ENCODE measurements around the gene TLL2.
"Not testable (repeated sequence)": the region's sequence is repeated elsewhere in the genome, so short reads cannot be mapped to it uniquely, and the experiment has no call there.

Gene TLL2

DNA sequence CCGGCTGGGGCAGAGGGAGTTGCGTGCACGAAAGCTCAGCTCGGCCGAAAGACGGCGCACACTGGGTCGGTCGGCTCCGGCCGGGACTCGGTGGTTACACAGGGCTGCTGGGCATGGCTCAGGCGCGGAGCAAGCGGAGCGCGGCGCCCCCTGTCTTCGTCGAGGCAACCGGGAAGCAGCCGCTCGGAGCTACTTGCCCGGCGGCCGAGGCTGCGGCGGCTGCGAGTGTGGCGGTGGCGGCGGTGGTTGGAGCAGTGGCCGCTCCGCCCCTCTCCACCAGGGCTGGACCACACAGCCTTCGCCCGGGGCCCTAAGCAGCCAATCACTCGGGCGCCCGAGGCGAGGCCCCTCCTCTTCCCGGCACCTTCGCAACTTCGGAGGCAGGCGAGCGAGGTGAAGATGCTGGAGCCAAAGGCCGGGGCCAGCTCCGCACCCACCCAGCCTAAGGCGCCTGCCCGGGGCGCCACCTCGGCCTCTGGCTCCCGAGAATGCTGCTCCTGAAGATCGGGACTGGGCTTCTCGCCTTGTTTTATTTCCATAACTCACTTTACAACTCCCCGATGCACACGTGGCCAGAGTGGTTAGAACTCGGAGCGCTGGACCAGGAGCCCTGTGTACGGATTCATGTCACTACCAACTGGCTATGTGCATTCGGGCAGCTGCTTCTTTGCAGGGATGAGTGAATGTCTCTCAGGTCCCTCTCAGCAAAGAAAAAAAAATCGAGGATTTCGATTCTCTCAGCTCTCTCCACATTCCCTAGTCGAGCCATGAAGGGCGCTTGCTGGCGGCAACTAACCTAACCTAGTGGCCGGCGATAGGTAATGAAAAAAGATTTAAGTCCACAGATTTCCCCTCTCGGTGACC, at the start of gene TLL2:
TLL2 (minus strand) TSS at position 229 of the 864 bp plus-strand sequence. CDS start 241 bp downstream, outside the sequence.
- no peak for DNase-seq (ENCODE audit: low read depth)

DNA sequence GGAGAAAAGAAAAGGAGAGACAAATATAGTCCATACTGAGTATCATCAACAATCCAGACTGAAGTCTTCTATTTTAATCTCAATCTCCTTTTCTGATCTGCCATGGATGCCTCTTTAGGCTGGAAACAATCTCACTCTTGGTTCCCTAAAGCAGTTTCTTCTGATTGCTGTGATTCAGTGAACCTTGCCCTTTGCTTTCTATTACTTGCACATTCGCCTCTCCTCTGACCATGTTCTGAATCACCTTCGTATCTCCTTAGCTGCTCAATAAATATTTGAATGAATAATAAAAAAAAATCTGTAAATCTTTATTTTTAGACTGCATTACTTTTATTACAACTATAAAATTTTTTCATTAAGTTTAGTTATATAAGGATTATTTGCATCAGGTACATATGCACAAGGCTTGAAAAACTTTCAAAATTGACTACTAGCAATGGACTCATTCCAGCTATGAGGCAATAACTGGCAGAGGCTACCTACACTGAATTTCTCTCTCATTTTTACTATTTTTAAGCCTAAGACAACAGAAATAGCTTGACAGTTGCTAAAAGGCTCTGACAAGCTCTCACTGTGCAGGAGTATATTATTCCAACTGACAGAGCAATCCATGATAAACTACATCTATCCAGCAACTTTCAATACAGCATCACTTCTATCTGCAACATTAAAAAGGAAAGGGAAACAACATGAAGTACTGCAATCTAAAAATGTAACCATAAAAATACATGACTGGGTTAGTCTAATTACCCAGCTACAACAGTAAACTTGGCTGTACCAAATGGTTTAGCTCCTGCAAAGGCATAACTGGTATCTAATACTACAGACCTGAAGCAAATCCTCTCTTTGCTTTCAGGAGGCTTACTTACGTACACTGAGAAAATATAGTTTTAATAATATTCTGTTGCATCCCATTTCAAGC, 47.5 kb upstream of the TLL2 start:
- DNase-seq (ENCODE audit: low read depth): no peak

DNA sequence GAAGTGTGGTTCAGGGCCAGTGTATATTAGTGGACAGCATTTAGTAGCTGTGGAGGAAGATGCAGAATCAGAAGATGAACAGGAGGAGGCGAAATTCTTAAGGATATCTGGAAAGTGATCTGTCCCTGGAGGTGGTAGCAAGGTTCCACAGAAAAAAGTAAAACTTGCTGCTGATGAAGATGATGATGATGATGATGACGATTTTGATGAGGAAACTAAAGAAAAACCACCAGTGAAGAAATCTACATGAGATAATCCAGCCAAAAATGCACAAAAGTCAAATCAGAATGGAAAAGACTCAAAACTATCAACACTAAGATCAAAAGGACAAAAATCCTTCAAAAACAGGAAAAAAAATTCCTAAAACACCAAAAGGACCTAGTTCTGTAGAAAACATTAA, 46.8 kb upstream of the TLL2 start:
- no peak for DNase-seq (ENCODE audit: low read depth)

DNA sequence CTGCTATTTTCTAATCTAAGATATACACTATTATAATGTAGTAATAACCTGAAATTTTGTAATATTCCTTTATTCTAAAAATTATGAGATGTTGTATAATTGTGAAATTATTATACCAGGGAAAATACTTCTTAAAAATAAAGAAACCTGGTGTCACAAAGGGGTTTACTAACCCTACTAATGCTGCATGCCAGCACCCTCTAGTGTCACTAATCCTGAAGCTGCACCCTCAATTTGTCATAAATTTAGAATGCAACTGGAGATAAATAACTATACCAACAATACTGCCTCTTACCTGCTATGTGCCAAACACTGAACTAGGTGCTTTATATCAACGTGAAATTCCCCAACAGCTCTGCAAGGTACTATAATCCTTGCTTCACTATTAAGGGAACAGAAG, 42.3 kb upstream of the TLL2 start:
- DNase-seq (ENCODE audit: low read depth): no peak

DNA sequence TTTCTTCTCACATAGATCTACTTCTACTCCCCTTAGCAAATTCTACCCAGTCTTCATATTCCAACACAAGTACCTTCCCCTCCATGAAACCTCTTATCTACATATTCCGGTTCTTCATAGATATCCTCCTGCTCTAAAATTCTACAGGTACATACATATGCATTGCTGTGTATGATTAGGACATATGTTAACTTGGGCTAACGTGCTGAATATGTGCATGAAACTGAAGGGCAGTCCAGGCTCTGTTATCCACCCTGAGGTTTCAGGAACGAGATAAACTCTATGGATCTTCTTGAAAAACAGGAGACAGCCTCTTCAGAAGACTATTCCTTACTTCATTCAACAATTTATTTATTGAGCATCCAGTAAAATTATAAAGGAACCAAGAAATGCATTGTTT, 41.6 kb upstream of the TLL2 start:
- no peak for DNase-seq (ENCODE audit: low read depth)

DNA sequence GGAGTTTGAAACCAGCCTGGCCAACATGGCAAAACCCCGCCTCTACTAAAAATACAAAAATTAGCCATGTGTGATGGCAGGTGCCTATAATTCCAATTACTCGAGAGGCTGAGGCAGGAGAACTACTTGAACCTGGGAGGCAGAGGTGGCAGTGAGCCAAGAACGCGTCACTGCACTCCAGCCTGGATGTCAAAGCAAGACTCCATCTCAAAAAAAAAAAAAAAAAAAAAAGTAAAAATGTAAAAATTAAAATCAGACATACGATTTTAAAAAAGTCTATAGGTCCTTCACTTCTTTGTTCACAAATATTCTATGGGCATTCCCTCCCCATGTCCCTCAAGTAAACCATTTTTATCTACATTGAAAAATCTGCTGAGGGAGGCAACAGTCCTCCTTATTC, 34.9 kb upstream of the TLL2 start:
- no peak for DNase-seq (ENCODE audit: low read depth)

DNA sequence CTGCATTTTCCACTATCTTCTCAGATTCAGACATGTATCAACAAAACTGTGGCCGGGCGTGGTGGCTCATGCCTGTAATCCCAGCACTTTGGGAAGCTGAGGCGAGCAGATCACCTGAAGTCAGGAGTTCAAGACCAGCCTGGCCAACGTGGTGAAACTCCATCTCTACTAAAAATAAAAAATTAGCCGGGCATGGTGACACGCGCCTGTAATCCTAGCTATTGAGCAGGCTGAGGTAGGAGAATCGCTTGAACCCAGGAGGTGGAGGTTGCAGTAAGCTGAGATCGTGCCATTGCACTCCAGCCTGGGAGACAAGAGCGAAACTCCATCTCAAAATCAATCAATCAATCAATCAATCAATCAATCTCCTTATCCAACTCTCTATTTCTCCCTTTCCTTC, 31.8 kb upstream of the TLL2 start:
- not testable (repeated sequence) for DNase-seq (ENCODE audit: low read depth)

DNA sequence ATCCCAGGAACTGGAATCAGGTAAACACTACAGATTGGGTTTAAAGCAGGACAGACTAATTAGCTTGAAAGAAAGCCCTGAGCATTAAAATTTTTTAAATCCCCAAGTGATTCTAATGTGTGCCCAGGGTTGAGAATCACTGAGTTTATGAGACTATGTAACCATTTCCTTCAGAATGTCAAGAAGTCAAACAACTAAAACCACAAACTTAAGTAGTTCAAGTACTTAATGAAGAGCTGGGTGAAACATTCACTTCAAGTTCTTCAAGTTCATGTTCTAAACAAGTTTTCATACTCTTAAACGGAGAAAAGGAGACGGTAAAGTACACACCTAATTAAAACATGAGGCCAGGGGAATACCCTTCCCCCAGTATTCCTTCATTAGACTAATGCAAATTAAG, 28.2 kb upstream of the TLL2 start:
- no peak for DNase-seq (ENCODE audit: low read depth)

DNA sequence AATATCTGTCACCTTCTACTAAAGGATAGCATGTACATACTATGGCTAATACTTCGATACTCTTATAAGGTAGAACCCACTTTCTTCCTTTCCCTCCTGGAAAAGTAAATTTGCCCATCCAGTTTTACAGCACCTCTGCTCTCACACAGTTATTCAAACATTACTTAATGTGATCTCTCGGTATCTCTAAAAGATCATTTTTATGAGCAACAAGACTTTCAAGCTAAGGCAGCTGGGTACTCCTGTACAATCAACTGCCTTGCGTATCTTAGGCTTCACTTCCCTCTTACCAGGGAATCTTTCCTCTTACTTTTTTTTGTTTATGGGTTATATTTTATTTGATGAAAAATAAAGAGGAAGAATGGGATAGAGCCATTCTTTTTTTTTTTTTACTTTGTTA, 26.5 kb upstream of the TLL2 start:
- no peak for DNase-seq (ENCODE audit: low read depth)

DNA sequence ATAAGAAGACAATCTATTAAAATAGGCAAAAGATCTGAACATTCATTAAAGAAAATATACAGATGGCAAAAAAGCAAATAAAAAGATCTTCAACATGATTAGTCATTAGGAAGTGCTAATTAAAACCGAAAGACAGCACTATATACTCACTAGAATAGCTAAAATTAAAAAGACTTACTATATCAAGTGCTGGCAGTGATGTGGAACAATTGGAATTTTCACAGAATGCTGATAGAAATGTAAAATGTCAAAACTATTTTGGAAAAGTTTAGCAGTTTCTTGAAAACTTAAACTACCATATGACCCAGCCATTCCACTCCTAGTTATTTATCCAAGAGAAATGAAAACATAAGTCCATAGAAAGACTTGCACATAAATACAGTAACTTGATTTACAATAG, 25.0 kb upstream of the TLL2 start:
- DNase-seq (ENCODE audit: low read depth): no peak

DNA sequence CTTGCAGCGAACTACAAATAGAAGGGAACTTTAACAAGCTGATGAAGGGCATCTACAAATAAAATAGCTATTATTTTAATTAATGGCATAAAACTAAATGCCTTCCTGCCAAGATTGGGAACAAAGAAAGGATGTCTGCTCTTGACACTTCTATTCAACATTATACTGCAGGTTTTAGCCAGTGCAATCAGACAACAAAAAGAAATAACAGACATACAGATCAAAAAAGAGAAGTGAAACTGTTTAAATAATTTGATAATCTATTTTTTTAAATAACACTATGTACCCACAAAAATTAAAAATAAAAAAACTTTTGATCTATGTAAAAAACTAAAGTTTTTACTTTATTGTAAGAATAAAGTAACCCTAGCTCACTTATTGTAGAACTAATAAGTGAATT, 22.4 kb upstream of the TLL2 start:
- DNase-seq (ENCODE audit: low read depth): no peak

DNA sequence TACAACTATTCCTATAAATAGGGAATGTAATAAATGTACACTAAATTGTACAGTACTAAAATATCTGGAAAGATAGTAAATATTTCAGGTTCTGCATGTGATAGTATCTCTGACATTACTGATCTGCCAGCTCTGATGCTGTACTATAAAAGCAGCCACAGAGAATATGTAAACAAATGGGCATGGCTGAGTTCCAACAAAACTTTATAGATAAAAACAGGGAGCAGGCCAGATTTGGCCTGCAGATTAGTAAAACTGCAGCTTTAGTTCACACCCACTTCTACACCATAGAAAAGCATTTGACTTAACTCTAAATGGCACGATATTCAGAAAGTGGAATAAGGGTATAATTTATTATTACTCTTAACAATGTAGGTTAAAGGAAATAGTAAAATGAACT, 18.8 kb upstream of the TLL2 start:
- no peak for DNase-seq (ENCODE audit: low read depth)

DNA sequence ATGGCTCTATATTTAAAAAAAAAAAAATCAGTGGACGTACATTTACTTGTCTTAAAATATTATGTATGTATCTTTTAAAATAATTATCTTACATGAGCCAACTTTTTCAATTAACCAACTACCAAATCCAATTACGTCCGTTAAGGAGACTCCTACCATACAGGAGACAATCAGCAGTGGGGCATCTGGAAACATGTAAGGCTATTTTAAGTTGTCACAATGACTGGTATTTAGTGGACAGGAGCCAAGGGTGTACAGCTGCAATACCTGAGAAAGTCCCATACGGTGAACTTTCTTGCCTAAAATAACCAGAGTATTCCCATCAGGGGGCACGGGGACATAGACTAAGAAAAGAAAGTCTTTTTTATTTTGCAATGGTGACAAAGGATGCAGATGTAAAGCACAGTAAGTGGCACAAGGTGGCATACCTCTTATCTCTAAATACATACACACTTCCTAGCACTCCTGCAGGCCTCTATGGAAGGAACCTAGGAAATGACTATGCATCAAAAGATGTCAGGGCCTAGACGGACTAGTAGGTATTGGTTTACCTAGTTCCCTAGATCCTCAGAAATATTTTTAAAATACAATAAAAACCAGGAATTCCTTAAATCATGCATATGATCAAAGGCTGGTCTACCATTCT, 16.0 kb upstream of the TLL2 start:
- DNase-seq (ENCODE audit: low read depth): no peak

DNA sequence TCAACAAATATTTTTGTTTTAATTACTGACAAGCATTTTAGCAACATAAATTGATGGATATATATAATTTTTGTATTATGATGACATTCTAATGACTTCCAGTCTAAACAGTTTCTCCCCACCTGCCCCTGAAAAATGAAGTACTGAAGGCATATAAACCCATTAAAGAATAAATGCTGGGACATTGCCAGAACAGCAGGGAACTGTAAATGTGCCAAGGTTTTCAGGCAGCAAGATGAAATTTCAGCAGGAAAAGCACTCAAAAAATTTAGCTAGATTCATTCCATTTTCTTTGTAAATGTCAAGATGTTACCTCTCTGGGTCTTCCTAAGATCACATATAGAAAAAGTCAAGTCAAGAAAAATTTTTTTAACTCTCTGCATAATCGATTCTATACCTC, 11.0 kb upstream of the TLL2 start:
- no peak for DNase-seq (ENCODE audit: low read depth)

DNA sequence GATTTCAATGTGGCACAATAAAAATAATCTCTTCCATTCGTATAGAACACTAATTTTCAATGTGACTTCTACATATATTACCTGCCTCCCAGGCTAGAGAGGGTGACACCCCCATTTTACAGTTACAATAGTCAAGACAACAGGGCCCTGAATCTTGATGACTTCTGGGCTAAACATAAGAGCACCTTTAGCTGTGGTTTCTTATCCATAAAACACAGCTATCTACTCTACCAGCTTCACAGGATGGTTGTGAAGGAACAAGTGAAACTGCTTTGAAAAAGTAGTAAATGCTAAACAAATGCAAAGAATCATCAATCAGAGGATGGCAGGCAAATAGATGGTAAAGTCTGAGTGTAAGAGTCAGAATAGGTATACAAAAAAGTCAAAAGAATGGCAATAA, 3.6 kb upstream of the TLL2 start:
- DNase-seq (ENCODE audit: low read depth): no peak

DNA sequence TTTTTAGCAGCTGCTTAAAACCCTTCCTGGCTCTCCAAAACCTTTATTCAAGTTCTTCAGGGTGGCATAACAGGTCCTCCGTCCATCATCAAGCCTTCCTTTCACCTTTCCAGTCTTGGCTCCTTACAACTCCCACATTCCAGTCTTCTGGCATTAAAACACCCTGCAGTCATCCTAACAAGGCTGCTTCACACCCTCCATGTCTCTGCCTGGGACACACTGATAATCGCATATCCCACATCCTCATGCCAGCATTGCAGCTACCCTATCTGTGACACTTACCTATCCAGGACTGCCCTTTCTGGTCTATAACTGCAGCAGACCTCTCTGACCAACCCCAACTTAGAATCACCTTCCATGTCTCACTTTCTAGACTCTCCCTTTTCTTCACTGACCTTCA, 2.6 kb upstream of the TLL2 start:
- DNase-seq (ENCODE audit: low read depth): no peak

DNA sequence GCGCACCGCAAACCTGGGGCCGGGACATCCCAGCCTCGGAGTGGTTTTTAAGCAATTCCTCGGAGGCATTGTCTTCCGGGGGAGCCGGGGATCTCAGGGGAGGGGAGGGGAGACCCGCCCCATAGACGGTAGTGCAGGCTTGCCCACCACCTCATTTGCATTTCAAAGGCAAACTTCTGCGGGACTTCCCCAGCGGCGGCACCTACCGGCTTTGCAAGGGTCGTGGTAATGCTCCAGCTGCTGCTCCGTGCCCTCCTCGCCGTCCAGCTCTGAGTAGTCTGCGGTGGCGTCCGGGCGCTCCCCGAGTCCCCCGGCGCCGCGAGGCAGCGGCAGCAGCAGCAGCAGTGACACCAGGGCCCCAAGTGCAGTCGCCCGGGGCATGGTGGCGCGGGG, 425 bp downstream of the TLL2 start:
- DNase-seq (ENCODE audit: low read depth): no peak

DNA sequence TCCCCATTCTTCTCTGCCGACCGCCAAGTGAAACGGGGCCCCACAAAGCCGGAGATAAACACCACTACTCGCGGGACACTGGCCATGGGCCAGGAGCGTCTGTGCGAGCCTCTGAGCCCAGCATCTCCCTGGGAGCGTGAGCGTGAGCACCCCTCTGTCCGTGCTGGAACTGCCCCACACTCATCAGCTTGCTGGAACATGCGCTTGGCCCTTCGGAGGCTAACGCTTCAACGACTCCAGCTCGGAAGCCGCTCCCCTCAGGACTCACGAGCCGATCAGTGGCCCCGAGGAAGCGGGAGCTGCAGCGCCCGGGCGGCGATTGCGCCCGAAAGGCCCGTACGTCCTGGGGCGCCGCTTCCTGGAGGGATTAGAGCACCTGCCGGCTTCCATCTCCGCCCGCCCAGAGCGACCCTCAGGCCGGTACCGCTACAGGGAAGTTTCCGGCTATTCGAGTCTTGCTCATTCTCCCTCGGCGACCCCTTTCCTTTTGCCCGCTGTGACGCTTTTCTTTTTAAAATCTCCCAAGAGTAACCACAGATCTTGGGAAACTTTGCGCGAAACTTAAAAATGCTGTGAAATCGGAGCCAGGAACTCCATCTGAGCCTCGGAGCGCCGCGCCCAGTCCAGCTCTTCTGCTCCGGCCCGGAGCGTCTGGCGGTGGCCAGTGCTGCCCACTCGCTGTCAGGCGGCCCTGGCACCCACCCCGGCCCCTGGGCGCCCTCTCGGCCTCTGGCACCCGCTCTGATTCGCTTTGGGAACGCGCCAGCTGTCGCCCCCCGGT, 1.0 kb downstream of the TLL2 start:
- no peak for DNase-seq (ENCODE audit: low read depth)

DNA sequence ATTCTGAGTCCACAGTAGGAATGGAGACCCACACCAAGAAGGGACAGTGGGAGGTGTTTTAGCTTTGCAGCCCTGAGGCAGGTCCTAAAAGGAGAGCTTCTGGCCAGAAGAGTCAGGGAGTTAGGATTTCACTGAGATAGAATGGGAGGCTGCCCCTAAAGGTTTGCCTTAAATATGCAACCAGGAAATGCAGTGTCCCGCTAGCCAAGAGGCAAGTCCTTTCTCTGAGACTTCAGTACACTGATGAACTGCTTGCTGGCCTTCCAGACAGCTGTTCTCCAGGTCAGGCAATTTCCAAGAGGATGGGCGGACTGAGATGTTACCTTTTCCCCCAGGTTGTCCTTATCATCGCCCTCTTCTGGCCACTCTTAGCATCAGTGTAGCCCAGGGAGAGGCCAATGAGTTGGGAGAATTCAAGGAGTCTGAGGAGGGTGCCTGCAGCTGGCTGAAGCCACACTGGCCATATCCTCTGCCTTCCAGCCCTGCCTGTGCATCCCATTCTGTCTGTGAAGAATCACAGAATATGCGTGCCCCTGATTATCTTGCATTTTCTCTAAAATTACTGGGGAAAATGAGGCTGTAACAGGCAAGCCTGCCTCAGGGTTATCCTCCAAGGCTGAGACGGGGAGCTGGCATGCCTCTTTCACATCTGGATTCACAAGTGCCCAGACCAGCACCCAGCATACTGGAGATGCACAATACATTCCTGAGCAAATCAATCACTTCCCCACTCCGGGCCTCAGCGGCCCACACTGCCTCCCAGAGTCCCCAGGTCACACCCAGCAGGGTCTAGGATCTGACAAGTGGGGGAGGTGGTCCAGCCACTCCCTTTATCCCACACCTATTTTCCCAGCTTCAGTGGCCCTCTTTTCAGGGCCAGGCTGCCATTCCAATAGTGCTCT, 2.4 kb downstream of the TLL2 start:
- DNase-seq (ENCODE audit: low read depth): no peak

DNA sequence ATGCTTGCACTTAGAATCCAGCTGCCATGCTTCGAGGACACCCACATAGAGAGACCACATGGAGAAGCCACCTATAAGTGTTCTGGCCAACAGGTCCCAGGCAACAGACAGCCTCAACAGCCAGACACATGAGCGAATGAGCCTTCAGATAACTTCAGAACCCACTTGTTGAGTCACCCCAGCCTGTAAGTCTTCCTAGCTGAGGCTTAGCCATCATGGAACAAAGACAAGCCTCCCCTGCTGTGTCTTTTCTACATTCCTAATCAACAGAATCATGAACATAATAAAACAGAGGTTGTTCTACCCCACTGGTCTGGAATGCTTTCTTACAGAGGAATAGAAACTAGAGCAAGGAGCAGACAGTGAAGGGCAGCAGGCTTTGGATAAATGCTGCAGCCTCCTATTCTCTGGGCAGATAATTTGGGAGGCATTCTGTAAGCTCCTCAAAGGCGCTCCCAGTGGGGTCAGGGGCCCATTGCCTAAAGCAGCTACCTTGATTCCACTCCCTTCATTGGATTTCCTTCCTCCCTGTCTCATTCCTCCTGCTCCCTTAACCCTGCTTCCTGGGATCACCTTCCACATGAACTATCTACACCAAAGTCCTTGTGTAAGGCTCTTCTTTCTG, 4.6 kb downstream of the TLL2 start:
- DNase-seq (ENCODE audit: low read depth): no peak
